Endothelial cell of umbilical vein (primary cell): ENCODE results near the gene RP9. TPM values are rescaled to one million over a fixed set of nuclear protein-coding genes. Genes with fewer than 3 reads are reported as not detected.

Experiments
- BruUV-seq: library from RNA; stranded (reverse); fragments of 400-500 nt; replicated peaks from 2 replicates; lab custom pipeline; 2021; lab: Mats Ljungman, UMichigan
- CTCF ChIA-PET: fragments of 300-600, 350-600 bp; sonication (Branson Sonifier 250); formaldehyde crosslinking; loops from one replicate; lab custom pipeline; 2021; ENCODE audit warnings: antibody characterized with exemption, inconsistent platforms; lab: Charles Lee
- POLR2A ChIA-PET: fragments of 300-600, 350-600 bp; sonication (Branson Sonifier 250); formaldehyde crosslinking; loops from one replicate; lab custom pipeline; 2021; ENCODE audit warnings: antibody characterized with exemption, inconsistent platforms; lab: Charles Lee
- DNase-seq: peaks from one replicate; pipeline ENCODE4 v3.0.0-alpha.2; 2011; ENCODE audit warnings: low read depth, low spot score
- FAIRE-seq: peaks from 2 replicates; lab custom pipeline; 2011; peaks lifted over from hg19 to GRCh38; lab: Jason Lieb, UNC
- H2AFZ ChIP-seq: 2 replicates; pipeline ENCODE4 v1.6.0; 2012; ENCODE audit warnings: low read depth, low read length, control low read depth, inconsistent platforms
- H3K27ac ChIP-seq: 2 replicates; pipeline ENCODE4 v1.5.1; 2011; ENCODE audit warnings: low read depth, mild to moderate bottlenecking, control low read depth, low read length, moderate library complexity; ENCODE audit not compliant: insufficient read depth
- H3K27me3 ChIP-seq, 2 experiments: 2 replicates each; pipeline versions ENCODE4 v1.6.0 to v1.6.1; 2011; ENCODE audit warnings: low read length in 2 of 2, mixed read lengths in 1 of 2; ENCODE audit not compliant: control insufficient read depth in 2 of 2, insufficient read depth in 2 of 2
- H3K36me3 ChIP-seq, 2 experiments: 2 replicates in 1 of 2; 3 replicates in 1 of 2; pipeline ENCODE4 v1.5.1; 2011; ENCODE audit warnings: low read length in 2 of 2, mild to moderate bottlenecking in 1 of 2, moderate library complexity in 1 of 2; ENCODE audit not compliant: control insufficient read depth in 2 of 2, insufficient read depth in 2 of 2; ENCODE audit errors: extremely low read depth in 1 of 2
- H3K4me1 ChIP-seq: 3 replicates; pipeline ENCODE4 v1.5.1; 2011; ENCODE audit warnings: mild to moderate bottlenecking, low read length; ENCODE audit not compliant: control insufficient read depth, insufficient read depth; ENCODE audit errors: extremely low read depth
- H3K4me2 ChIP-seq: 2 replicates; pipeline ENCODE4 v1.6.1; 2011; ENCODE audit warnings: low read length, control low read depth, mixed read lengths; ENCODE audit not compliant: insufficient read depth
- H3K4me3 ChIP-seq, 3 experiments: fragments of 200-600 bp in 1 of 3; sonication (generic), shearing (Covaris generic) in 1 of 3; replicated peaks in 1 of 3; 2 replicates each; pipeline ENCODE4 v1.5.1; 2011 to 2016; ENCODE audit warnings: control low read depth in 3 of 3, low read length in 3 of 3, mild to moderate bottlenecking in 2 of 3, inconsistent platforms in 1 of 3, low read depth in 1 of 3, moderate library complexity in 1 of 3; ENCODE audit not compliant: insufficient read depth in 1 of 3
- H3K79me2 ChIP-seq: 2 replicates; pipeline ENCODE4 v1.6.0; 2012; ENCODE audit warnings: low read length, inconsistent platforms; ENCODE audit not compliant: control insufficient read depth, insufficient read depth
- H3K9ac ChIP-seq: replicated peaks from 2 replicates; pipeline ENCODE3; 2011; ENCODE audit warnings: low read length, control low read depth; ENCODE audit not compliant: insufficient read depth; ENCODE audit errors: extremely low read depth
- H3K9me1 ChIP-seq: replicated peaks from 3 replicates; pipeline ENCODE4 v1.6.0; 2011; ENCODE audit warnings: mild to moderate bottlenecking, low read length; ENCODE audit not compliant: control insufficient read depth, insufficient read depth; ENCODE audit errors: extremely low read depth
- H3K9me3 ChIP-seq: replicated peaks from 2 replicates; pipeline ENCODE4 v1.5.1; 2012; ENCODE audit warnings: low read length, inconsistent platforms; ENCODE audit not compliant: control insufficient read depth, insufficient read depth
- H4K20me1 ChIP-seq: replicated peaks from 2 replicates; pipeline ENCODE3; 2011; ENCODE audit warnings: mild to moderate bottlenecking, low read length; ENCODE audit not compliant: control insufficient read depth, insufficient read depth; ENCODE audit errors: extremely low read depth
- CTCF ChIP-seq, 2 donors: IDR thresholded peaks; 1 replicate in 1 of 2; 2 replicates in 1 of 2; pipeline ENCODE4 v1.5.1; 2011; ENCODE audit warnings: low read length in 2 of 2, mild to moderate bottlenecking in 2 of 2, moderate library complexity in 2 of 2, control low read depth in 1 of 2, inconsistent platforms in 1 of 2, low read depth in 1 of 2; ENCODE audit not compliant: insufficient read depth in 1 of 2; ENCODE audit errors: extremely low read depth in 1 of 2
- FOS ChIP-seq: IDR thresholded peaks from 2 replicates; pipeline ENCODE4 v1.6.1; 2011; ENCODE audit warnings: mild to moderate bottlenecking, low read length, moderate library complexity, borderline replicate concordance; ENCODE audit not compliant: insufficient read depth
- GATA2 ChIP-seq: IDR thresholded peaks from 2 replicates; pipeline ENCODE4 v1.7.0; 2011; ENCODE audit warnings: low read depth, mild to moderate bottlenecking, moderate library complexity, mixed read lengths, low read length; ENCODE audit not compliant: insufficient read length, insufficient read depth
- JUN ChIP-seq: IDR thresholded peaks from 2 replicates; pipeline ENCODE4 v1.6.1; 2011; ENCODE audit warnings: borderline replicate concordance, low read depth; ENCODE audit not compliant: insufficient read length, insufficient read depth
- MAX ChIP-seq: IDR thresholded peaks from 2 replicates; pipeline ENCODE4 v1.6.1; 2011; ENCODE audit not compliant: insufficient read depth, insufficient read length
- MYC ChIP-seq: IDR thresholded peaks from one replicate; pipeline ENCODE4 v1.6.1; 2011; ENCODE audit warnings: mild to moderate bottlenecking, low read depth, low read length
- POLR2A ChIP-seq: IDR thresholded peaks from 2 replicates; pipeline ENCODE4 v1.6.1; 2012; ENCODE audit warnings: low read depth, mild to moderate bottlenecking, control low read depth, low read length
- POLR2AphosphoS5 ChIP-seq: IDR thresholded peaks from 2 replicates; pipeline ENCODE4 v1.6.1; 2012; ENCODE audit warnings: low read depth, mild to moderate bottlenecking, control low read depth, low read length, moderate library complexity; ENCODE audit not compliant: insufficient read depth
- dilution Hi-C: fragments of 300-500 bp; cut with MboI; formaldehyde crosslinking; loops from one replicate; pipeline ENCODE4 v1.15.0; 2019; ENCODE audit warnings: low sequenced_read_pairs; ENCODE audit not compliant: extremely low pct_ligation_motif_present
- intact Hi-C: fragments of 100-400 bp; cut with micrococcal nuclease; formaldehyde crosslinking; loops from one replicate; pipeline ENCODE4 v1.10.0; 2022
- polyA plus RNA-seq, 4 experiments: library from polyadenylated mRNA; depleted of rRNA in 3 of 4; stranded (reverse) in 3 of 4; unstranded in 1 of 4; fragments of >200 nt; gene quantifications; 2 replicates each; pipeline versions ENCODE4 v1.2.1 to v1.2.3, GENCODE V29; 2011 to 2012; ENCODE audit warnings: missing spikeins in 1 of 4
- total RNA-seq: library from RNA; stranded (reverse); gene quantifications from 2 replicates; pipeline ENCODE4 v1.2.3, GENCODE V29; 2021

The RP9 gene
- total and polyA plus RNA-seq, 2 donors (not counting 3 experiments of a cell fraction or from before 2014, with no cell fraction given), result 16.0 to 18.5 TPM

GRCh38 chr7:33109758-33110238 is 594 bp upstream of the RP9 start:
- ChIA-PET CTCF (interaction anchor here (0.5 to 4.4 kb wide), 8 partner anchors 15 to 416 kb away, joined by 4 to 45 read pairs (median 6); partner anchors contain the start of gene BBS9), POLR2A (no interaction called here)
- TF ChIP-seq GATA2 (no peak), POLR2A (no peak), CTCF (IDR thresholded peaks at IDR 0.05; ENCODE audit: extremely low read depth in 1 of 2, insufficient read depth in 1 of 2, low read depth in 1 of 2, low read length in 2 of 2) (no peak), MAX (no peak), FOS (no peak), JUN (no peak), POLR2AphosphoS5 (no peak), MYC (no peak)
- Histone ChIP-seq H3K9me1 (no peaks in the 10 kb centered on the region), H3K27ac (no peak overlapping the region), H3K27me3 (peaks cover 9 to 18% of the 10 kb centered on the region in 2 experiments), H4K20me1 (no peaks in the 10 kb centered on the region), H3K79me2 (peaks cover 43% of the 10 kb centered on the region), H3K4me3 (peak overlapping the region; percentile 56 to 67 (median 67)), H3K9ac (peak overlapping the region; percentile 30), H3K9me3 (no peaks in the 10 kb centered on the region), H3K4me1 (peaks cover 21% of the 10 kb centered on the region), H2AFZ (peak overlapping the region; percentile 94), H3K4me2 (peak overlapping the region; percentile 86), H3K36me3 (no peaks in the 10 kb centered on the region)
- FAIRE-seq (no peak), DNase-seq (no peak)
- intact Hi-C loops (loop anchor here (1.0 to 5.0 kb wide), 8 partner anchors 20 to 615 kb away; partner anchors contain the start of genes AVL9, BBS9, FKBP9 and NT5C3A), dilution Hi-C loops (no loop called here)
- BruUV-seq, result no TSS peak
